Gastrocnemius medialis (tissue), 4 donors: ENCODE measurements around the gene SLC35F2.

Experiments used
- POLR2A ChIP-seq, 2 donors: fragments of 450-650 bp; IDR thresholded peaks; one replicate each; pipeline ENCODE4 v1.6.1; 2017; ENCODE audit warnings: antibody characterized with exemption in 2 of 2, mild to moderate bottlenecking in 2 of 2, moderate library complexity in 2 of 2
- TF ChIP-seq, protein P1 (sequence below), 5 experiments: fragments of 450-650 bp in 3 of 5; fragments of 200-600 bp in 2 of 5; sonication (generic) in 2 of 5; IDR thresholded peaks in 4 of 5; conservative IDR thresholded peaks in 1 of 5; 1 replicate in 4 of 5; 2 replicates in 1 of 5; pipeline ENCODE4 v1.5.1; 2016 to 2019; ENCODE audit warnings: antibody characterized with exemption in 5 of 5, mild to moderate bottlenecking in 3 of 5, moderate library complexity in 3 of 5

DNA sequence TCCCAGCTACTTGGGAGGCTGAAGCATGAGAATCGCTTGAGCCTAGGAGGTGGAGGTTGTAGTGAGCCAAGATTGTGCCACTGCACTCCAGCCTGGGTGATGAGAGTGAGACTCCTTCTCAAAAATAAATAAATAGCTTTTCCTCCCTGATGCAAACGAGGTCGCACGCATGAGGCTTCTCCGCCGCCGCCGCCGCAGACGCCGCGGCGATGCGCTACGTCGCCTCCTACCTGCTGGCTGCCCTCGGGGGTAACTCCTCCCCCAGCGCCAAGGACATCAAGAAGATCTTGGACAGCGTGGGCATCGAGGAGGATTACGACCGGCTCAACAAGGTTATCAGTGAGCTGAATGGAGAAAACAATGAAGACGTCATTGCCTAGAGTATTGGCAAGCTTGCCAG is 49.6 kb upstream of the SLC35F2 start:
- TF ChIP-seq, protein P1, sequence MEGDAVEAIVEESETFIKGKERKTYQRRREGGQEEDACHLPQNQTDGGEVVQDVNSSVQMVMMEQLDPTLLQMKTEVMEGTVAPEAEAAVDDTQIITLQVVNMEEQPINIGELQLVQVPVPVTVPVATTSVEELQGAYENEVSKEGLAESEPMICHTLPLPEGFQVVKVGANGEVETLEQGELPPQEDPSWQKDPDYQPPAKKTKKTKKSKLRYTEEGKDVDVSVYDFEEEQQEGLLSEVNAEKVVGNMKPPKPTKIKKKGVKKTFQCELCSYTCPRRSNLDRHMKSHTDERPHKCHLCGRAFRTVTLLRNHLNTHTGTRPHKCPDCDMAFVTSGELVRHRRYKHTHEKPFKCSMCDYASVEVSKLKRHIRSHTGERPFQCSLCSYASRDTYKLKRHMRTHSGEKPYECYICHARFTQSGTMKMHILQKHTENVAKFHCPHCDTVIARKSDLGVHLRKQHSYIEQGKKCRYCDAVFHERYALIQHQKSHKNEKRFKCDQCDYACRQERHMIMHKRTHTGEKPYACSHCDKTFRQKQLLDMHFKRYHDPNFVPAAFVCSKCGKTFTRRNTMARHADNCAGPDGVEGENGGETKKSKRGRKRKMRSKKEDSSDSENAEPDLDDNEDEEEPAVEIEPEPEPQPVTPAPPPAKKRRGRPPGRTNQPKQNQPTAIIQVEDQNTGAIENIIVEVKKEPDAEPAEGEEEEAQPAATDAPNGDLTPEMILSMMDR (IDR thresholded peaks at IDR 0.05 in 4 of 5, conservative IDR thresholded peaks at IDR 0.05 in 1 of 5): no peak
- TF ChIP-seq POLR2A (IDR thresholded peaks at IDR 0.05): no peak
